ENCODE measurements around the gene PHLPP2.
"Not testable (repeated sequence)": the region's sequence is repeated elsewhere in the genome, so short reads cannot be mapped to it uniquely, and the experiment has no call there.

PHLPP2 gene

GRCh38 chr16:71712501-71712900 lies 12.0 kb downstream of the PHLPP2 start:
- DNase-seq = no peak

- no peak for DNase-seq
Observed at GRCh38 chr16:71711789-71712188, 12.7 kb downstream of the PHLPP2 start.

- no peak for DNase-seq
Observed at GRCh38 chr16:71709229-71709781, 15.2 kb downstream of the PHLPP2 start.

GRCh38 chr16:71708696-71709095 lies 15.8 kb downstream of the PHLPP2 start:
- no peak for DNase-seq

GRCh38 chr16:71707199-71707598 lies 17.3 kb downstream of the PHLPP2 start:
- DNase-seq = no peak

GRCh38 chr16:71706046-71706445 lies 18.5 kb downstream of the PHLPP2 start:
- DNase-seq = no peak

GRCh38 chr16:71703333-71703732 lies 21.2 kb downstream of the PHLPP2 start:
- no peak for DNase-seq

- no peak for DNase-seq
Observed at GRCh38 chr16:71700831-71701230, 23.7 kb downstream of the PHLPP2 start.

GRCh38 chr16:71698491-71698890 lies 26.0 kb downstream of the PHLPP2 start:
- no peak for DNase-seq

GRCh38 chr16:71693164-71693563 lies 31.3 kb downstream of the PHLPP2 start:
- DNase-seq = no peak

GRCh38 chr16:71689901-71690300 lies 34.6 kb downstream of the PHLPP2 start:
- DNase-seq = no peak

GRCh38 chr16:71687861-71688260 lies 36.6 kb downstream of the PHLPP2 start:
- no peak for DNase-seq

GRCh38 chr16:71684280-71684679 lies 40.2 kb downstream of the PHLPP2 start:
- DNase-seq = not testable (repeated sequence)

- DNase-seq = no peak
Observed at GRCh38 chr16:71681360-71681759, 43.1 kb downstream of the PHLPP2 start.

- no peak for DNase-seq
Observed at GRCh38 chr16:71676236-71676635, 48.3 kb downstream of the PHLPP2 start.

GRCh38 chr16:71675380-71675779 lies 49.1 kb downstream of the PHLPP2 start:
- no peak for DNase-seq

GRCh38 chr16:71674229-71674628 lies 50.3 kb downstream of the PHLPP2 start:
- no peak for DNase-seq

- DNase-seq = no peak
Observed at GRCh38 chr16:71673582-71673973, 50.9 kb downstream of the PHLPP2 start.

- DNase-seq = no peak
Observed at GRCh38 chr16:71672803-71673581, 51.5 kb downstream of the PHLPP2 start.

- no peak for DNase-seq
Observed at GRCh38 chr16:71672125-71672524, 52.4 kb downstream of the PHLPP2 start.

GRCh38 chr16:71671165-71671564 lies 53.3 kb downstream of the PHLPP2 start:
- no peak for DNase-seq

GRCh38 chr16:71670537-71670936 lies 54.0 kb downstream of the PHLPP2 start:
- DNase-seq = no peak

GRCh38 chr16:71669926-71670536 lies 54.5 kb downstream of the PHLPP2 start:
- no peak for DNase-seq

- no peak for DNase-seq
Observed at GRCh38 chr16:71666928-71667707, 57.4 kb downstream of the PHLPP2 start.

Data from activated naive CD4-positive, alpha-beta T cell treated with anti-CD3 and anti-CD28 coated beads, Interleukin-2, amount 50 U/mL, for 16 hours (primary cell).